NCI-H526 treated with DMSO at 0.1 percent for 48 hours (cell line): ENCODE data around the gene MICALL1.

Experiments used
- DNase-seq: peaks from one replicate; lab custom pipeline; 2025; lab: John Stamatoyannopoulos, UW

The MICALL1 gene

GRCh38 chr22:37905534-37906363 is at the start of gene MICALL1:
Gene MICALL1 (plus strand): TSS chr22:37906297. CDS start chr22:37906423, 126 bp downstream.
- peak; percentile 9 for DNase-seq

- DNase-seq: no peak
Observed at GRCh38 chr22:37860796-37861421, 45.2 kb upstream of the MICALL1 start.

GRCh38 chr22:37862570-37863325 is 43.3 kb upstream of the MICALL1 start:
- DNase-seq: no peak

- no peak for DNase-seq
Observed at GRCh38 chr22:37865510-37865909, 40.6 kb upstream of the MICALL1 start.

GRCh38 chr22:37870273-37870672 is 35.8 kb upstream of the MICALL1 start:
- DNase-seq: no peak

- DNase-seq: no peak
Observed at GRCh38 chr22:37880668-37881440, 25.2 kb upstream of the MICALL1 start.

GRCh38 chr22:37884420-37884819 is 21.7 kb upstream of the MICALL1 start:
- DNase-seq: no peak

GRCh38 chr22:37887584-37888378 is 18.3 kb upstream of the MICALL1 start:
- DNase-seq: no peak

GRCh38 chr22:37891926-37892325 is 14.2 kb upstream of the MICALL1 start:
- no peak for DNase-seq

GRCh38 chr22:37892566-37893335 is 13.3 kb upstream of the MICALL1 start:
- no peak for DNase-seq

- DNase-seq: no peak
Observed at GRCh38 chr22:37893583-37893983, 12.5 kb upstream of the MICALL1 start.

- no peak for DNase-seq
Observed at GRCh38 chr22:37894939-37895670, 11.0 kb upstream of the MICALL1 start.

- no peak for DNase-seq
Observed at GRCh38 chr22:37896181-37896592, 9.9 kb upstream of the MICALL1 start.

- DNase-seq: no peak
Observed at GRCh38 chr22:37896939-37897338, 9.2 kb upstream of the MICALL1 start.

GRCh38 chr22:37897807-37898206 is 8.3 kb upstream of the MICALL1 start:
- no peak for DNase-seq

GRCh38 chr22:37898441-37899181 is 7.5 kb upstream of the MICALL1 start:
- no peak for DNase-seq

GRCh38 chr22:37904572-37905533 is 1.2 kb upstream of the MICALL1 start:
- no peak for DNase-seq
